ENCODE results near the gene FNDC11.
"Not testable (repeated sequence)": the region's sequence is repeated elsewhere in the genome, so short reads cannot be mapped to it uniquely, and the experiment has no call there.

Gene FNDC11

GRCh38 chr20:63508072-63508768 is 45.7 kb upstream of the FNDC11 start:
- Histone ChIP-seq H3K27me3 (replicated peaks) (peaks cover 2% of the 10 kb centered on the region), H3K36me3 (replicated peaks) (no peaks in the 10 kb centered on the region), H3K27ac (no peak overlapping the region), H3K4me3 (ENCODE audit: low read depth, low read length) (no peak overlapping the region)
- DNase-seq: no peak
- in situ Hi-C loops (cut with HindIII; ENCODE audit: low pct_ligation_motif_present, low sequenced_read_pairs): no loop called here
- no peak for TF ChIP-seq CTCF (IDR thresholded peaks at IDR 0.05; ENCODE audit: low read depth, low read length, missing control alignments)

GRCh38 chr20:63509088-63509564 is 44.8 kb upstream of the FNDC11 start:
- no peaks in the 10 kb centered on the region for H3K27me3 ChIP-seq (replicated peaks)
- in situ Hi-C loops (cut with HindIII; ENCODE audit: low pct_ligation_motif_present, low sequenced_read_pairs): no loop called here
- H3K36me3 ChIP-seq (replicated peaks): no peaks in the 10 kb centered on the region
- TF ChIP-seq CTCF (IDR thresholded peaks at IDR 0.05; ENCODE audit: low read depth, low read length, missing control alignments): no peak
- H3K4me3 ChIP-seq (ENCODE audit: low read depth, low read length): no peak overlapping the region
- H3K27ac ChIP-seq: no peak overlapping the region
- no peak for DNase-seq

- no peak for DNase-seq
- H3K27ac ChIP-seq: no peak overlapping the region
- H3K36me3 ChIP-seq (replicated peaks): no peaks in the 10 kb centered on the region
- in situ Hi-C loops (cut with HindIII; ENCODE audit: low pct_ligation_motif_present, low sequenced_read_pairs): no loop called here
- no peak for TF ChIP-seq CTCF (IDR thresholded peaks at IDR 0.05; ENCODE audit: low read depth, low read length, missing control alignments)
- no peaks in the 10 kb centered on the region for H3K27me3 ChIP-seq (replicated peaks)
- H3K4me3 ChIP-seq (ENCODE audit: low read depth, low read length): no peak overlapping the region
Observed at GRCh38 chr20:63513207-63513606, 40.8 kb upstream of the FNDC11 start.

- DNase-seq; in situ Hi-C loops (cut with HindIII; ENCODE audit: low pct_ligation_motif_present, low sequenced_read_pairs); H3K27ac ChIP-seq; H3K27me3 ChIP-seq (replicated peaks); H3K4me3 ChIP-seq (ENCODE audit: low read depth, low read length); H3K36me3 ChIP-seq (replicated peaks): not testable (repeated sequence)
Observed at GRCh38 chr20:63514520-63514919, 39.4 kb upstream of the FNDC11 start.

- in situ Hi-C loops (cut with HindIII; ENCODE audit: low pct_ligation_motif_present, low sequenced_read_pairs): no loop called here
- H3K4me3 ChIP-seq (ENCODE audit: low read depth, low read length): no peak overlapping the region
- H3K36me3 ChIP-seq (replicated peaks): peaks cover 5% of the 10 kb centered on the region
- no peak for DNase-seq
- H3K27me3 ChIP-seq (replicated peaks): no peaks in the 10 kb centered on the region
- no peak overlapping the region for H3K27ac ChIP-seq
- no peak for TF ChIP-seq CTCF (IDR thresholded peaks at IDR 0.05; ENCODE audit: low read depth, low read length, missing control alignments)
Observed at GRCh38 chr20:63517376-63518309, 36.3 kb upstream of the FNDC11 start.

- in situ Hi-C loops (cut with HindIII; ENCODE audit: low pct_ligation_motif_present, low sequenced_read_pairs): no loop called here
- Histone ChIP-seq H3K4me3 (ENCODE audit: low read depth, low read length) (no peak overlapping the region), H3K27me3 (replicated peaks) (no peaks in the 10 kb centered on the region), H3K27ac (no peak overlapping the region), H3K36me3 (replicated peaks) (peaks cover 9% of the 10 kb centered on the region)
- TF ChIP-seq CTCF (IDR thresholded peaks at IDR 0.05; ENCODE audit: low read depth, low read length, missing control alignments): peak; percentile 39
- DNase-seq: no peak
Observed at GRCh38 chr20:63518351-63518861, 35.6 kb upstream of the FNDC11 start.

Data from brain microvascular endothelial cell (primary cell).